GM12878 (cell line): ENCODE data around the gene HOXD12.

Experiments used
- CEBPB ChIP-seq, 2 experiments: fragments of 150-350 bp in 1 of 2; IDR thresholded peaks; 2 replicates each; pipeline ENCODE4 v1.6.1; 2012 to 2014; ENCODE audit warnings: low read depth in 2 of 2, low read length in 2 of 2, borderline replicate concordance in 1 of 2, inconsistent platforms in 1 of 2
- CTCF ChIP-seq, 3 experiments: IDR thresholded peaks in 2 of 3; conservative IDR thresholded peaks in 1 of 3; 2 replicates each; pipeline ENCODE4 v1.5.1; 2011; ENCODE audit warnings: low read depth in 3 of 3, low read length in 3 of 3, mild to moderate bottlenecking in 3 of 3, control low read depth in 2 of 3, moderate library complexity in 2 of 3, inconsistent platforms in 1 of 3, mixed read lengths in 1 of 3; ENCODE audit not compliant: control insufficient read depth in 2 of 3, insufficient read depth in 1 of 3; ENCODE audit errors: extremely low read depth in 1 of 3
- MYC ChIP-seq: IDR thresholded peaks from 2 replicates; pipeline ENCODE4 v1.6.1; 2011; ENCODE audit warnings: mild to moderate bottlenecking, low read length, moderate library complexity, inconsistent platforms; ENCODE audit not compliant: insufficient read depth, insufficient replicate concordance, insufficient read length, severe bottlenecking
- POLR2AphosphoS5 ChIP-seq: IDR thresholded peaks from 2 replicates; pipeline ENCODE4 v1.6.1; 2011; ENCODE audit warnings: mild to moderate bottlenecking, low read length, inconsistent platforms
- PRDM15 ChIP-seq: fragments of 450-650 bp; formaldehyde crosslinking; IDR thresholded peaks from 2 replicates; pipeline ENCODE4 v1.4.0; 2020; ENCODE audit warnings: mild to moderate bottlenecking, moderate library complexity
- RFX5 ChIP-seq: IDR thresholded peaks from 2 replicates; pipeline ENCODE4 v1.6.1; 2011; ENCODE audit warnings: low read depth, low read length, improper control_type of control experiment
- SIX5 ChIP-seq: IDR thresholded peaks from 2 replicates; pipeline ENCODE4 v1.6.1; 2011; ENCODE audit warnings: mild to moderate bottlenecking, low read depth, low read length, moderate library complexity; ENCODE audit not compliant: severe bottlenecking
- TAF1 ChIP-seq: IDR thresholded peaks from 2 replicates; pipeline ENCODE4 v1.6.1; 2011; ENCODE audit warnings: mild to moderate bottlenecking, low read depth, low read length, borderline replicate concordance
- ZBTB33 ChIP-seq: fragments of 450-650 bp; IDR thresholded peaks from 2 replicates; pipeline ENCODE4 v1.6.1; 2017; ENCODE audit warnings: mild to moderate bottlenecking

- TF ChIP-seq CTCF (IDR thresholded peaks at IDR 0.05 in 2 of 3, conservative IDR thresholded peaks at IDR 0.05 in 1 of 3; ENCODE audit: control insufficient read depth in 2 of 3, extremely low read depth in 1 of 3, insufficient read depth in 1 of 3, low read depth in 3 of 3, low read length in 3 of 3): no peak
- TF ChIP-seq MYC: no peak
- TF ChIP-seq RFX5: no peak
- no peak for TF ChIP-seq CEBPB (IDR thresholded peaks at IDR 0.05; ENCODE audit: borderline replicate concordance in 1 of 2, low read depth in 2 of 2, low read length in 2 of 2)
- no peak for TF ChIP-seq PRDM15
- TF ChIP-seq POLR2AphosphoS5: no peak
- TF ChIP-seq ZBTB33: no peak
- no peak for TF ChIP-seq SIX5
- TF ChIP-seq TAF1: no peak
Observed at GRCh38 chr2:176088937-176089842, 10.4 kb upstream of the HOXD12 start.
